ENCODE results near the gene BCL2L2. TPM values are rescaled to one million over a fixed set of nuclear protein-coding genes. Genes with fewer than 3 reads are reported as not detected.

BCL2L2 gene
- total RNA-seq, 2 donors from 2014 or later, result 26.2 to 42.7 TPM

DNA sequence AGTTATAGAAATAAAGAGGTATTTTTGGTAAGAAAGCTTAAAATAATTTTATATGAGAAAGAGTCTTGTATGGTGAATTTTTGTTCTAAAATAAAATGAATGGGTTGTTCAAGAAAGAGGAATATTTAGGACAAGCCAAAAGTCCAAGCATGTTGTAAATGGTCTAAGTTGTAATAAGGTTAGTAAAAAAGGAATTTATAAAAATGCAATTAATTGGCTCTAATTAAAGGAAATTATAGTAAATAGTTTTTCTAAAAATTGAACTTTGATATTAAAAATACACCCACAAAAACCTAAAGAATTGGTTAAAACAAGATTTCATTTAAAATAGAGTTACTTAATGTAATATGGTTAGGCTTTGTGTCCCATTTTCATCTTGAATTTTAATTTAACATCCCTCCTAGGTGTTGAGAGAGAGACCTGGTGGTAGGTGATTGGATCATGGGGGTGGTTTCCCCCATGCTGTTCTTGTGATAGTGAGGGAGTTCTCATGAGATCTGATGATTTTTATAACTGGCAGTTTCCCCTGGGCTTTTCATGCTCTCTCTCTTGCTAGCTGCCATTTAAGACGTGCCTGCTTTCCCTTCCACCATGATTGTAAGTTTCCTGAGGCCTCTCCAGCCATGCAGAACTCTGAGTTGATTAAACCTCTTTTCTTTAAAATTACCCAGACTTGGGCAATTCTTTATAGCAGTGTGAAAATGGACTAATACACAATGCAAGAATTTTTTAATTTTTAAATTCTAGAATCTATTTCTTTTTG lies 33.1 kb downstream of the BCL2L2 start:
- intact Hi-C loops (cut with DNase I), result no loop called here
- DNase-seq, result no peak
- H3K4me1 ChIP-seq, result no peaks in the 10 kb centered on the region

GRCh38 chr14:23344481-23344880 lies 37.8 kb downstream of the BCL2L2 start:
- DNase-seq, result no peak
- intact Hi-C loops (cut with DNase I), result no loop called here
- Histone ChIP-seq H3K9ac (ENCODE audit: low read depth in 2 of 2, low read length in 2 of 2) (no peak overlapping the region), H3K27me3 (no peaks in the 10 kb centered on the region), H3K4me3 (no peak overlapping the region), H3K27ac (no peak overlapping the region), H3K9me3 (no peaks in the 10 kb centered on the region), H3K36me3 (no peaks in the 10 kb centered on the region), H3K4me1 (no peaks in the 10 kb centered on the region)
- TF ChIP-seq, protein P1, sequence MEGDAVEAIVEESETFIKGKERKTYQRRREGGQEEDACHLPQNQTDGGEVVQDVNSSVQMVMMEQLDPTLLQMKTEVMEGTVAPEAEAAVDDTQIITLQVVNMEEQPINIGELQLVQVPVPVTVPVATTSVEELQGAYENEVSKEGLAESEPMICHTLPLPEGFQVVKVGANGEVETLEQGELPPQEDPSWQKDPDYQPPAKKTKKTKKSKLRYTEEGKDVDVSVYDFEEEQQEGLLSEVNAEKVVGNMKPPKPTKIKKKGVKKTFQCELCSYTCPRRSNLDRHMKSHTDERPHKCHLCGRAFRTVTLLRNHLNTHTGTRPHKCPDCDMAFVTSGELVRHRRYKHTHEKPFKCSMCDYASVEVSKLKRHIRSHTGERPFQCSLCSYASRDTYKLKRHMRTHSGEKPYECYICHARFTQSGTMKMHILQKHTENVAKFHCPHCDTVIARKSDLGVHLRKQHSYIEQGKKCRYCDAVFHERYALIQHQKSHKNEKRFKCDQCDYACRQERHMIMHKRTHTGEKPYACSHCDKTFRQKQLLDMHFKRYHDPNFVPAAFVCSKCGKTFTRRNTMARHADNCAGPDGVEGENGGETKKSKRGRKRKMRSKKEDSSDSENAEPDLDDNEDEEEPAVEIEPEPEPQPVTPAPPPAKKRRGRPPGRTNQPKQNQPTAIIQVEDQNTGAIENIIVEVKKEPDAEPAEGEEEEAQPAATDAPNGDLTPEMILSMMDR (IDR thresholded peaks at IDR 0.05), result no peak

More for the DNA sequence above, 33.1 kb downstream of the BCL2L2 start:
- Histone ChIP-seq H3K36me3 (no peaks in the 10 kb centered on the region), H3K27ac (no peak overlapping the region), H3K4me3 (no peak overlapping the region), H3K9me3 (no peaks in the 10 kb centered on the region), H3K27me3 (no peaks in the 10 kb centered on the region), H3K9ac (ENCODE audit: low read depth in 2 of 2, low read length in 2 of 2) (no peak overlapping the region)
- TF ChIP-seq, protein P1 (IDR thresholded peaks at IDR 0.05), result no peak

GRCh38 chr14:23345987-23346692 lies 39.5 kb downstream of the BCL2L2 start:
- no peak for DNase-seq
- intact Hi-C loops (cut with DNase I), result no loop called here
- Histone ChIP-seq H3K4me3 (no peak overlapping the region), H3K27ac (no peak overlapping the region), H3K4me1 (no peaks in the 10 kb centered on the region), H3K9me3 (no peaks in the 10 kb centered on the region), H3K9ac (ENCODE audit: low read depth in 2 of 2, low read length in 2 of 2) (no peak overlapping the region), H3K27me3 (peaks cover 3% of the 10 kb centered on the region), H3K36me3 (no peaks in the 10 kb centered on the region)
- TF ChIP-seq, protein P1 (IDR thresholded peaks at IDR 0.05), result no peak

GRCh38 chr14:23346693-23347405 lies 40.2 kb downstream of the BCL2L2 start:
- no peak for DNase-seq
- intact Hi-C loops (cut with DNase I), result no loop called here
- TF ChIP-seq, protein P1 (IDR thresholded peaks at IDR 0.05), result no peak
- H3K4me3 ChIP-seq, result no peak overlapping the region
- no peak overlapping the region for H3K27ac ChIP-seq
- H3K27me3 ChIP-seq, result peaks cover 10% of the 10 kb centered on the region
- no peak overlapping the region for H3K9ac ChIP-seq (ENCODE audit: low read depth in 2 of 2, low read length in 2 of 2)
- no peaks in the 10 kb centered on the region for H3K9me3 ChIP-seq
- no peaks in the 10 kb centered on the region for H3K36me3 ChIP-seq
- H3K4me1 ChIP-seq, result peaks cover 4% of the 10 kb centered on the region

DNA sequence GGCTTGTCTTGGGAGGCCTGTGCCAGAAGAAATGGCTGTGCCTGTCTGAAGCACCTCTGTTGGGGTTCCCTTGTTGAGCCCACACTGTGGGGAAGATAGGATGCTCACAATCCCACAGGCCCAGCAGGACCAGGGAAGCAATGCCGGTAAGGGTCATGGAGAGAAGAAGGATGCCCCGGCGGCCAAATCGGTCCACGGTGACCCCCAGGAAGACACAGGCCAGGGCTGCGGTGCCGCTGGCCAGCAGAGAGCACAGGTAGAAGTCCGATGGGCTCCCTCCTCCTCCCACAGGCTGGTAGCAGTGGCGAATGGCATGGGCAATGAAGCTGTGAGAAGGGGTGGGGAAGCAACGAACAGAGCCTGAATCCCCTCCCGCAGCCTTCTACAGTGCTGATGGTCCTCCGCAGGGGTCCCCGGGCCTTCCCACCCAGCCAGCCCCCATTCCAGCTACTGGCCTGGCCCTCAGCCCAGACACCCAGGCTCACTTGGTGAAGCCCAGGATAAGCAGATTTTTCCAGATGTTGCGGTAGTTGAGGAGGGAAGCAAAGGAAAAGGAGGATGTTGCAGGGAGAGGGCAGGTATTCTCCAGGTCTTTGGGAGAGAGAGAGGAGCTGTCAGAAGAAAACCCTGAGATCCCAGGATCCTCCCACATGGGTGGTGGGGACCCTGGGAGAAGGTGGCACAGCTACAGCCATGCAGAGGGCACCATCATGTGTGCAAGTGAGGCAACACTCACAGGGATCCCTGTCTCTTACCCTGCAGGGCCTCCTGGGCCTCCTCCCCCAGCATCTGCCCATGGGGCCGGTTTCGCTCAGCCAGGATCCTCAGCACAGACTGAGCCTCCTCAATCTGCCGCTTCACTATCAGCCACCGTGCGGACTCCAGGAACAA lies 41.0 kb downstream of the BCL2L2 start:
- no peak for DNase-seq
- intact Hi-C loops (cut with DNase I), result no loop called here
- Histone ChIP-seq H3K36me3 (no peaks in the 10 kb centered on the region), H3K9ac (ENCODE audit: low read depth in 2 of 2, low read length in 2 of 2) (no peak overlapping the region), H3K4me1 (peaks cover 7% of the 10 kb centered on the region), H3K27me3 (peaks cover 18% of the 10 kb centered on the region), H3K9me3 (no peaks in the 10 kb centered on the region), H3K27ac (no peak overlapping the region), H3K4me3 (no peak overlapping the region)
- TF ChIP-seq, protein P1 (IDR thresholded peaks at IDR 0.05), result no peak

Data from colonic mucosa (tissue), 4 donors.